Hypothalamus (tissue), 51 donors: ENCODE data around the gene HRH1.
"Not testable (repeated sequence)": the region's sequence is repeated elsewhere in the genome, so short reads cannot be mapped to it uniquely, and the experiment has no call there.

ENCODE experiments used
- DNase-seq, 51 donors: peaks; one replicate each; lab custom pipeline; 2025; lab: John Stamatoyannopoulos, UW

Gene HRH1

GRCh38 chr3:11168881-11169805, 14.8 kb downstream of the HRH1 start:
- peak in 2 of 51 donors; percentile 5 to 68 for DNase-seq

- no peak for DNase-seq
Observed at GRCh38 chr3:11170052-11170770, 15.9 kb downstream of the HRH1 start.

- DNase-seq: no peak
Observed at GRCh38 chr3:11172096-11172690, 17.9 kb downstream of the HRH1 start.

GRCh38 chr3:11173828-11174465, 19.7 kb downstream of the HRH1 start:
- no peak for DNase-seq

GRCh38 chr3:11178421-11178820, 24.1 kb downstream of the HRH1 start:
- no peak for DNase-seq

- not testable (repeated sequence) for DNase-seq
Observed at GRCh38 chr3:11184328-11184969, 30.2 kb downstream of the HRH1 start.

GRCh38 chr3:11185144-11185543, 30.9 kb downstream of the HRH1 start:
- DNase-seq: no peak

- DNase-seq: no peak
Observed at GRCh38 chr3:11185564-11186317, 31.4 kb downstream of the HRH1 start.

- no peak for DNase-seq
Observed at GRCh38 chr3:11186318-11186692, 32.0 kb downstream of the HRH1 start.

GRCh38 chr3:11186771-11187191, 32.5 kb downstream of the HRH1 start:
- DNase-seq: no peak

- no peak for DNase-seq
Observed at GRCh38 chr3:11187681-11188080, 33.4 kb downstream of the HRH1 start.

- DNase-seq: no peak
Observed at GRCh38 chr3:11188231-11188630, 33.9 kb downstream of the HRH1 start.

GRCh38 chr3:11195201-11195600, 40.9 kb downstream of the HRH1 start:
- DNase-seq: peak in 2 of 51 donors; percentile 5 to 23

- no peak for DNase-seq
Observed at GRCh38 chr3:11195721-11196332, 41.5 kb downstream of the HRH1 start.

- DNase-seq: no peak
Observed at GRCh38 chr3:11197484-11197883, 43.2 kb downstream of the HRH1 start.

- no peak for DNase-seq
Observed at GRCh38 chr3:11198070-11198469, 43.8 kb downstream of the HRH1 start.

- DNase-seq: no peak
Observed at GRCh38 chr3:11198495-11198894, 44.2 kb downstream of the HRH1 start.

- DNase-seq: no peak
Observed at GRCh38 chr3:11199902-11200845, 45.9 kb downstream of the HRH1 start.
